HG03095 (cell line): Measurements from ENCODE around the gene PAX2.

Experiments used
- ATAC-seq: cut with Tn5 transposase; IDR thresholded peaks from one replicate; pipeline ENCODE4 v1.9.1; 2021; ENCODE audit warnings: moderate library complexity; ENCODE audit not compliant: unreplicated experiment

Gene PAX2

DNA sequence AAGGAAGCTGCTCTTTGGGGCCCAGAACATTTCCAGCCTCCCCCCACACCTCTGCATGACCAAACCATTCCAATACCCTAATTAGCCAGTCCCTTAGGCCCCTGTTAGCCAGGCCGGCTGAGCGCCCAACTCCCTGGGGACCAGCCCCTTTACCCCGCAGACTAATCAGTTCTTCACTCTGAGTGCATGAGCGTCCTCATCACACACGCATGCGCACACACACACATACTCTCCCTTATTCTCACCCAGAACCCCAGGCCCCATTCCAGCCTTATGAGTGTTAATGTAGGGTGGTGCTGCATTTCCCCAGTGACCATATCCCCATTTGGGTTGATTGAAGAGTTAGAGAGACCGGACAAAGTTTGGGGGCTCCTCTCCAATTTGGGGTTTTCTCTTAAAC, 90.4 kb downstream of the PAX2 start:
- no peak for ATAC-seq

DNA sequence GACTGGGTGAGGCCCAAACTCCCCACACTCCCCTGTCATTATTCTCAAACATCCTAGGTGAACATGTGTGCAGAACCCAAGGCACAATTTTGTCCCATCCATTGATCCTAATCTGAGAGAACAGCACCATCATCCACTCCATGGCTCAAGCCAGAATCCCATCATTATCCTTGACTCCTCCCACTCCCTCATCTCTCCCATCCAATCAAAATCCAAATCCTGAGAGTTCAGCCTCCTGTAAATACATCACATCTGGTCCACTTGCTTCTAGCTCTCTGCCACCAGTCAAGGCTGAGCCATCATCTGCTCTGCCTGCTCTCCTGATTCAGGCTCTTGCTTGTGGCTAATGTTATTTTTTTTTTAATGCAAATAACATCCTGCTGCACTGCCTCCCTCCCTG, 91.5 kb downstream of the PAX2 start:
- ATAC-seq = no peak

DNA sequence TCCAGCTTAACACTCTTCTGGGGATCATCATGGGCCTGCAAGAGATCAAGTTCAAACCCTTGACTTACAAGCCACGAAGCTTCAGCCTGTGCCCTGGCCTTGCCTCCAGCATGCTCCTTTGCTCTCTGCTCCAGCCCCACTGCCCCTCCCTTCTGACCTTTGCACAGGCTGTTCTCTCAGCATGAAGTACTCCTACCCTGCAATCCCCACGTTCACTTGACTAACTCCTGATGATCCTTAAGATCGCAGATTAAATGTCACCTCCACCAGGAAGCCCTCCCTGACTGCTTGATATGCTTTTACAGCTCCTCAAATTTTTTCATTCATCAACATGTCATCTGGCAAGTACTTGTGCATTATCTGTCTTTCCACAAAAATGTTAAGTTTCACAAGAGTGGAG, 91.9 kb downstream of the PAX2 start:
- no peak for ATAC-seq

DNA sequence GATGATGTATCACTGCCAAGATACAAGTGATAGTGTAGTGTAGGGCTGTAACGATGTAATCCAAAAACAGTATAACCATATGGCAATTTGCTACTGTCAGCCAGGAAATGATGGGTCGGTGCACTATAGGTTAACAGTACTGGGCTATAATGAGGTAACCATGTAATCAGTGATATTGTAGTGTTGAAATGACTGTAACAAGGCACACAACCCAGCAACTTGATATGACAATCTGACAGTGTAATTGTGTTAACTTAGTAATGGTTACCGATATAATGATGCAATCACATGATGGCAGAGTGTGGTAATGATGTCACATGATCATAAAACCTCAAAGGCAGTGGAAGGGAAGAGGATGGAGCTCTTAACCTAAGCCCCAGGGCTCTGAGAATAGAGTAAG, 93.6 kb downstream of the PAX2 start:
- ATAC-seq = no peak

- ATAC-seq = no peak
Measured at GRCh38 chr10:100841528-100841927, 96.1 kb downstream of the PAX2 start.

DNA sequence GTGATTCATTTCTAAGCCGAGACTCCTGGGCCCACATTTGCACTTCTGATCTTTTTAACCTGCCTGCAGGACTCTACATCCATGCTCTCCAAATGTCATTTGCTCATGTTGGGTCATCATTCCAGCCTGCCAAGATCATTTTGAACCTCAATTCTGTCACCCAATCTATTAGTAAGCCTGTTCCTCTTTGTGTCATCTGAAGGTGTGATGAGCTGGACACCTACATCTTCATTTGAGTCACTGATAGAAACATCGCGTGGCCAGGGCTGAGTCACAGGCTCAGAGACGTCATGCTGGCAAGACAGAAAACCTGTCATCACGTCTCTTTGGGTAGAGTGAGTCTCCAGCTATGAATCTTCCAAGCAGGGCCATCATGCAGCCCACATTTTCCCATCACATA, 102.1 kb downstream of the PAX2 start:
- ATAC-seq = no peak

GRCh38 chr10:100848770-100849169, 103.4 kb downstream of the PAX2 start:
- no peak for ATAC-seq

DNA sequence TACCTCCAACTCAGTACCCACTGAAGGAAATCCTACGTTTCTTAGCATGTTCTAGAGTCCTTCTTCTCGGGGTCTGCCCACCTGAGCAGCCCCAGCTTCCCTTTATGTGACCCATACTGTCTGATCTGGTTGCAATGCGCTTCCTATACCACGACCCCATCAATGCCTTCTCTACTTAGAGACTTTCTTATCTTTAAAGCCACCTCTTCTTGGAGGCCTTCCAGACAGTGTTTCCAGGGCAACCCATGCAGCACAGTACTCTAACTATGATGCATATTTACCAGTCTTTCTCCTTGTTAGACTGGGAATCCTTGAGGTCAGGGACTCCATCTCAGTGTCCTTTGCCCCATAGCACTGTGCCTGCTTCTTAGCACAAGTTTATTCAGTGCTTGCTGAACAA, 112.9 kb downstream of the PAX2 start:
- ATAC-seq = no peak

GRCh38 chr10:100858747-100859483, 113.5 kb downstream of the PAX2 start:
- ATAC-seq = no peak

DNA sequence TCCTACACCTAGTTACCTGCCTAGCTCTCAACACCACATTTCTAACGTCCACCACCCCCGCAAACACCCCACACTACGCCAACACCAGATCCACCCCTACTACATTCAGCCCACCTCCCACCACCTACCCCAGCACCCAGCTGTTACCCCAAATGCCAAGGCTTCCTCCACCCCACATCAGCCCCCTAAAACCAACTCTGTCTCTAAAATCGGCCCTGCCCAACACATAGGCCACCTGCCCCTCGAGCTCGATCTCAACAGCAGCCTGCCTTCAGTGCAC, 114.0 kb downstream of the PAX2 start:
- no peak for ATAC-seq

- no peak for ATAC-seq
Measured at GRCh38 chr10:100863433-100863832, 118.1 kb downstream of the PAX2 start.

GRCh38 chr10:100864036-100864885, 118.9 kb downstream of the PAX2 start:
- no peak for ATAC-seq

DNA sequence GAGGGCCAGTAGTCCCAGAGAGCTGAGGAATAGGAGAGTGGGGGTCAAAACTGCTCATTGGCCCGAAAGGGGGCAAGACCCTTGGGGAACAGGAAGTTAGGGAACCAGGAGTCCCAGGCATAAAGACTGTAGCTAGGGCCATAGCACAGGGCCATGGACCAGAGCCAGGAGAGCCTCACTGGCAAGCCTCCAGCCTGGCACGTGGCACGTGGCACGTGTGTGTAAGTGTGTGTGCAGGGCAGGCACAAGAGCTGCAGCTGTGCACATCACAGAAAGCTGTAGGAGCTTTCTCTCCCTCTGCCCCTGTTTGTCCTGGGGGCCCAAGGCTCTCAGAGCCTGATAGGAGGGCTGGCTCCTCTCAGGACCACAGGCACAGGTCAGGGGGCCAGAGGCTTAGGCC, 119.6 kb downstream of the PAX2 start:
- ATAC-seq = no peak

DNA sequence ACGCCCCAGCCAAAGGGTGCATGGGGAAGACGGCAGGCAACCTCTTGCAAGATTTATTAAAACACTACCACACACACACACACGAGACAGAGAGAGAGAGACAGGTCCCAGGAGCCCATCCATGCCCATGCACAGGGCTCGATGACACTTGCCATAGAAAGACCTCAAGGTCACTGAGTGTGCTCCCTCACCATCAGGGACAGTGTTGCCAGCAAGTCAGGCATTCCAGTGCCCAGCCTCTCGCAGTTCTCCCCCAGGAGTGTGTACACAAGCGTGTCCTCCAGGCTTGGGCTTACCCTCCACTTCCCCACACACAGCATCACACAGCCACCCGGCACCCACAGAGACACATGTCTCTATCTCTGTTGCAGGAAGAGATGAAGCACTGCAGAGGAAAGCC, 120.6 kb downstream of the PAX2 start:
- ATAC-seq = no peak

DNA sequence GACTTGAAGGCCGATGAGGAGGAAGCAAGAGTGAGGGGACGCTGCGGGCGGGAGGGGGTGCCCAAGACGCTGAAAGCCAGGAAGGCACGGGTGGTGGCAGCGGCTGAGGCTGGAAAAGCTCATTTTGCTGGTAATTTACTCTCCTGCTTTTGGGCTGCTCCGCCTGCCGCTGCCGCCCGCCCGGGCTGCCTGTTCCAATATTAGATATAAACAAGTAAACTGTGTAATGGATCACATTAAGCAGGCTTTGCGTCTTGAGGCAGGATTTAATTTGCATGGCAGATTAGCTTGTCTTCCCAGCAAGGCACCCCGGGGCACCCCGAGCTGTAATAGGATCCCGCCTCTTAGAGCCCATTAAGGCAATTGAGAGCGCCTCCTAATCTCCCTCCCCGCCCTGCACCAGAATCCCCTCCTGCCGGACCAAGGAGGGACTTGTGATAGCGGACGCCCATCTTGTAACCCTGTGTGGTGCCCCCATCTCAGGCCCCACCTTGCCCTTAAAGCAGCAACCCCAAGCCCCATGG, 121.3 kb downstream of the PAX2 start:
- ATAC-seq = no peak

- ATAC-seq = no peak
Measured at GRCh38 chr10:100867261-100867963, 122.0 kb downstream of the PAX2 start.

DNA sequence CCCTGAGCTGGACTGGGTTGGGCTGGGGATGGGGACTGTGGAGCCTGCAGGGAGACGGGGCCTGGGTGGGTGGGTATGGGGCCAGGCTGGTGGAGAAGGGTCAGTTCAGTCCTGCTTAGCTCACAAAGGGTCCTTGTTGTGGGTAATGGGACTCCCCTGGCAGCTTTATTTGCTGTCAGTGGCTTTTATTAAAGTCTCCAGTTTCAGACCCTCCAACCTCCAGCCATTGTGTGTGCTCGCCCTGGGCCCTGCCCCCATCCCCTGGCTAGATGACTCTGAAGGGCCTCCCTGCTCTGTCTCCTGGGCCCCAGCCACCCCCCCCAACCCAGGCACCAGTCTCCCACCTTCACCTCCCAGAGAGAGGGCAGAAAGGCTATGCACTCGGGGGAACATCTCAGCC, 123.0 kb downstream of the PAX2 start:
- no peak for ATAC-seq

- ATAC-seq = no peak
Measured at GRCh38 chr10:100869399-100869798, 124.0 kb downstream of the PAX2 start.

GRCh38 chr10:100872034-100872791, 126.8 kb downstream of the PAX2 start:
- no peak for ATAC-seq

- ATAC-seq = no peak
Measured at GRCh38 chr10:100873146-100873826, 127.9 kb downstream of the PAX2 start.
